LNCAP (cell line): ENCODE data around the gene SYNGAP1.

ENCODE experiments used
- TF ChIP-seq, protein P1 (sequence below): fragments of 450-650 bp; IDR thresholded peaks from 2 replicates; pipeline ENCODE4 v1.5.1; 2017; ENCODE audit warnings: mild to moderate bottlenecking

The SYNGAP1 gene

DNA sequence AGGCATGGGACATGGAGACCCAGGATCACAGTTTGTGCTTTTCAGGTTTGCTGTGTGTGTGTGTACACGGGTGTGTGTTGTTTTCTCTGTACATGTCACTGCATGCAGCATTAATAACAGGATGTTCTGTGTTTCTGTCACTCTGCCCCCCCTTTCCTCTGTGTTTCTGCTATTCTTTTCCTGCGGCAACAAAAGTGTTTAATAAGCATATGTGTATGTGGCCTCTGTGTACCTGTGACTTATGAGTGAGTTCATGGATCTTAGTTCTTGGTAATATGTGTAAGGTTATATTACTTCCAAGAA lies 9.8 kb downstream of the SYNGAP1 start:
- TF ChIP-seq, protein P1, sequence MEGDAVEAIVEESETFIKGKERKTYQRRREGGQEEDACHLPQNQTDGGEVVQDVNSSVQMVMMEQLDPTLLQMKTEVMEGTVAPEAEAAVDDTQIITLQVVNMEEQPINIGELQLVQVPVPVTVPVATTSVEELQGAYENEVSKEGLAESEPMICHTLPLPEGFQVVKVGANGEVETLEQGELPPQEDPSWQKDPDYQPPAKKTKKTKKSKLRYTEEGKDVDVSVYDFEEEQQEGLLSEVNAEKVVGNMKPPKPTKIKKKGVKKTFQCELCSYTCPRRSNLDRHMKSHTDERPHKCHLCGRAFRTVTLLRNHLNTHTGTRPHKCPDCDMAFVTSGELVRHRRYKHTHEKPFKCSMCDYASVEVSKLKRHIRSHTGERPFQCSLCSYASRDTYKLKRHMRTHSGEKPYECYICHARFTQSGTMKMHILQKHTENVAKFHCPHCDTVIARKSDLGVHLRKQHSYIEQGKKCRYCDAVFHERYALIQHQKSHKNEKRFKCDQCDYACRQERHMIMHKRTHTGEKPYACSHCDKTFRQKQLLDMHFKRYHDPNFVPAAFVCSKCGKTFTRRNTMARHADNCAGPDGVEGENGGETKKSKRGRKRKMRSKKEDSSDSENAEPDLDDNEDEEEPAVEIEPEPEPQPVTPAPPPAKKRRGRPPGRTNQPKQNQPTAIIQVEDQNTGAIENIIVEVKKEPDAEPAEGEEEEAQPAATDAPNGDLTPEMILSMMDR = no peak

GRCh38 chr6:33430334-33430733 lies 10.5 kb downstream of the SYNGAP1 start:
- TF ChIP-seq, protein P1 = no peak

GRCh38 chr6:33430991-33431879 lies 11.4 kb downstream of the SYNGAP1 start:
- TF ChIP-seq, protein P1 = no peak

DNA sequence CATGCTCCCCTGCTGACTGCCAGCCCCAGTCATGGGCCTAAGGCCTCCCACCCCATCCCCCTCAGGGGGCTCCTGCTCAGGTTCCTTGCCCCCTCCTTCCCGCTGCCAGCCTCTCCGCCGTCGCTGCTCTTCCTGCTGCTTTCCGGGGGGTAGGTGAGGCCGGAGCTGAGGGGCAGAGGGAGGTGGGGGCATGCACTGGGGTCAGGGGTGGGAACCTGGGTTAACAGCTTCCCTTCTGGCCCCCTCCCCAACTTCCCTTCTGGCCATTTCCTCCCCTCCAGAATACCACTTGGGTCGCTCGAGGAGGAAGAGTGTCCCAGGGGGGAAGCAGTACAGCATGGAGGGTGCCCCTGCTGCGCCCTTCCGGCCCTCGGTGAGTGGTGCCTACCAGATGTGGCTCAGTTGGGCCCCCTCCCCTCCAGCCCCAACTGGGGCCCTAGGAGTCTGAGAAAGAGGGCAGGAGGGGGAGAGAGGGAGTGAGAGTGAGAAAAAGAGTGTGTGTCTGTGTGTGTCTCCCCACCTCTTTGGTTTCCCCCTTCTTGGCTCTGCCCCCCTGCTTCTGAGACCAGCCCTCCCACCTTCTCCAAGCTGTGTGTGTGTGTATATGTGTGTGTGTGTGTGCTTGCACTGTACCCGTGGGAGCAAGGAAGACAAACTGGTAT lies 12.1 kb downstream of the SYNGAP1 start:
- TF ChIP-seq, protein P1 = no peak

- TF ChIP-seq, protein P1 = no peak
Measured at GRCh38 chr6:33432546-33432945, 12.7 kb downstream of the SYNGAP1 start.

- TF ChIP-seq, protein P1 = no peak
Measured at GRCh38 chr6:33433001-33433543, 13.2 kb downstream of the SYNGAP1 start.

- TF ChIP-seq, protein P1 = no peak
Measured at GRCh38 chr6:33433544-33434191, 13.8 kb downstream of the SYNGAP1 start.
